NT2/D1 (cell line): Measurements from ENCODE around the gene SNX2.

Experiments used
- DNase-seq: peaks from one replicate; pipeline ENCODE4 v3.0.0-alpha.2; 2011; ENCODE audit warnings: low read depth, low spot score
- H3K27me3 ChIP-seq: 2 replicates; pipeline ENCODE4 v1.6.0; 2011; ENCODE audit warnings: mild to moderate bottlenecking; ENCODE audit not compliant: insufficient read length, insufficient read depth
- H3K36me3 ChIP-seq: 2 replicates; pipeline ENCODE4 v1.6.1; 2011; ENCODE audit warnings: mild to moderate bottlenecking, low read length, mixed read lengths; ENCODE audit not compliant: insufficient read depth, insufficient read length
- H3K4me1 ChIP-seq: 2 replicates; pipeline ENCODE4 v1.5.1; 2011; ENCODE audit not compliant: insufficient read depth, insufficient read length
- H3K4me3 ChIP-seq: 2 replicates; pipeline ENCODE4 v1.5.1; 2011; ENCODE audit warnings: low read depth; ENCODE audit not compliant: insufficient read length
- H3K9ac ChIP-seq: 2 replicates; pipeline ENCODE4 v1.6.0; 2011; ENCODE audit warnings: low read depth; ENCODE audit not compliant: insufficient read length
- H3K9me3 ChIP-seq: 2 replicates; pipeline ENCODE4 v1.5.1; 2011; ENCODE audit warnings: mild to moderate bottlenecking, low read length; ENCODE audit not compliant: insufficient read depth
- SUZ12 ChIP-seq: IDR thresholded peaks from 2 replicates; pipeline ENCODE4 v1.6.1; 2011; ENCODE audit not compliant: insufficient read length, insufficient read depth; ENCODE audit errors: extremely low read depth
- YY1 ChIP-seq: IDR thresholded peaks from 2 replicates; pipeline ENCODE4 v1.6.1; 2011; ENCODE audit not compliant: insufficient read length, insufficient read depth
- ZNF274 ChIP-seq: IDR thresholded peaks from 2 replicates; pipeline ENCODE4 v1.6.1; 2011; ENCODE audit warnings: mild to moderate bottlenecking, low read depth, low read length

SNX2 gene

GRCh38 chr5:122858451-122858850 lies 83.6 kb downstream of the SNX2 start:
- Histone ChIP-seq H3K4me3 (no peak overlapping the region), H3K9me3 (no peaks in the 10 kb centered on the region), H3K9ac (no peak overlapping the region), H3K27me3 (no peaks in the 10 kb centered on the region), H3K36me3 (no peaks in the 10 kb centered on the region), H3K4me1 (no peaks in the 10 kb centered on the region)
- TF ChIP-seq ZNF274: no peak
- TF ChIP-seq YY1: no peak
- TF ChIP-seq SUZ12: no peak
- DNase-seq: no peak

DNA sequence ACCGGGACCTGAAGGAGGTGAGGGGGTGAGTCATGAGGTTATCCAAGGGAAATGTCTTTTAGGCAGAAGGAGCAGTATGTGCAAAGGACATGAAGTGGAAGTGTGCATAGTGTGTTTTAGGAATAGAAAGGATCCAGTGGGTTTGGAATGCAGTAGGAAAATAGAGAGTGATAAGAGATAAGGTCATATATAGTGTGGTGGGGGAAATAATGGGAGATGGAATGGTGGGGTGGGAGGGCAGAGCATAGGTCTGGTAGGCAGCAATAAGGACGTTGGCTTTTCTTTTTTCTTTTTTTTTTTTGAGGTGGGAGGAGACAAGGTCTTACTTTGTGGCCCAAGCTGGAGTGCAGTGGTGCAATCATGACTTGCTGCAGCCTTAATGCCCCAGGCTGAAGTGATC lies 88.4 kb downstream of the SNX2 start:
- H3K9me3 ChIP-seq: no peaks in the 10 kb centered on the region
- no peak for TF ChIP-seq YY1
- no peak for TF ChIP-seq SUZ12
- no peak for TF ChIP-seq ZNF274
- no peak overlapping the region for H3K4me3 ChIP-seq
- H3K4me1 ChIP-seq: no peaks in the 10 kb centered on the region
- no peaks in the 10 kb centered on the region for H3K36me3 ChIP-seq
- DNase-seq: no peak
- no peaks in the 10 kb centered on the region for H3K27me3 ChIP-seq
- H3K9ac ChIP-seq: no peak overlapping the region

- no peaks in the 10 kb centered on the region for H3K36me3 ChIP-seq
- no peak for TF ChIP-seq YY1
- no peaks in the 10 kb centered on the region for H3K9me3 ChIP-seq
- no peaks in the 10 kb centered on the region for H3K4me1 ChIP-seq
- DNase-seq: no peak
- no peaks in the 10 kb centered on the region for H3K27me3 ChIP-seq
- H3K4me3 ChIP-seq: no peak overlapping the region
- H3K9ac ChIP-seq: no peak overlapping the region
These were observed 88.8 kb downstream of the SNX2 start for GRCh38 chr5:122863721-122864120.

GRCh38 chr5:122864400-122864799 lies 89.5 kb downstream of the SNX2 start:
- no peak for TF ChIP-seq SUZ12
- TF ChIP-seq YY1: no peak
- no peak for TF ChIP-seq ZNF274
- no peak for DNase-seq
- Histone ChIP-seq H3K4me1 (no peaks in the 10 kb centered on the region), H3K9ac (no peak overlapping the region), H3K9me3 (no peaks in the 10 kb centered on the region), H3K36me3 (no peaks in the 10 kb centered on the region), H3K4me3 (no peak overlapping the region), H3K27me3 (no peaks in the 10 kb centered on the region)

GRCh38 chr5:122864842-122865241 lies 90.0 kb downstream of the SNX2 start:
- TF ChIP-seq SUZ12: no peak
- TF ChIP-seq YY1: no peak
- no peak for TF ChIP-seq ZNF274
- DNase-seq: no peak
- H3K4me3 ChIP-seq: no peak overlapping the region
- no peaks in the 10 kb centered on the region for H3K4me1 ChIP-seq
- no peaks in the 10 kb centered on the region for H3K27me3 ChIP-seq
- H3K9me3 ChIP-seq: no peaks in the 10 kb centered on the region
- H3K9ac ChIP-seq: no peak overlapping the region
- no peaks in the 10 kb centered on the region for H3K36me3 ChIP-seq

GRCh38 chr5:122870219-122870856 lies 95.5 kb downstream of the SNX2 start:
- Histone ChIP-seq H3K9ac (no peak overlapping the region), H3K4me3 (no peak overlapping the region), H3K36me3 (no peaks in the 10 kb centered on the region), H3K9me3 (no peaks in the 10 kb centered on the region), H3K27me3 (no peaks in the 10 kb centered on the region), H3K4me1 (no peaks in the 10 kb centered on the region)
- no peak for DNase-seq
- TF ChIP-seq ZNF274 (no peak), YY1 (no peak), SUZ12 (no peak)

DNA sequence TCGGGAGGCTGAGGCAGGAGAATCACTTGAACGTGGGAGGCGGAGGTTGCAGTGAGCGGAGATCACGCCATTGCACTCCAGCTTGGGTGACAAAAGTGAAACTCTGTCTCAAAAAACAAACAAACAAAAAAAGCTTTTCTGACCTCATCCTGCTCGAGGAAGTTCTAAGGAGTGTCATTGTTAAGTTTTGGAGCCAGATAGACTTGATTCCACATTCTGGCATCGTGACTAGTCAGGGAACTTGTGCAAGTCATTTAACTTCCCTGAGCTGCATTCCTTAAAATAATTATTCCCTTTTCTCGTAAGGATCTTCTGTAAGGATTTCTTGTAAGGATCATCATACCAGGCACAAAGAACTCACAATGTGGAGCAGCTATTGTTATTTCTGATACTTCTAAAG lies 96.8 kb downstream of the SNX2 start:
- TF ChIP-seq ZNF274 (no peak), YY1 (no peak), SUZ12 (no peak)
- no peaks in the 10 kb centered on the region for H3K27me3 ChIP-seq

More for the DNA sequence above, 96.8 kb downstream of the SNX2 start:
- Histone ChIP-seq H3K9me3 (no peaks in the 10 kb centered on the region), H3K4me3 (no peak overlapping the region), H3K9ac (no peak overlapping the region), H3K36me3 (no peaks in the 10 kb centered on the region), H3K4me1 (no peaks in the 10 kb centered on the region)
- DNase-seq: no peak
